ENCODE measurements around the gene AMN1.
A peak's percentile ranks its signal among the peaks of the same experiment; 100 is the strongest.
"Not testable (repeated sequence)": the region's sequence is repeated elsewhere in the genome, so short reads cannot be mapped to it uniquely, and the experiment has no call there.

The AMN1 gene

GRCh38 chr12:31724557-31724956 is 4.3 kb downstream of the AMN1 start:
- no peak for FAIRE-seq
- TF ChIP-seq POLR2A (IDR thresholded peaks at IDR 0.05; ENCODE audit: low read depth, low read length): no peak
- DNase-seq (ENCODE audit: insufficient read length, low spot score): no peak

- no peak for DNase-seq (ENCODE audit: insufficient read length, low spot score)
- no peak for TF ChIP-seq POLR2A (IDR thresholded peaks at IDR 0.05; ENCODE audit: low read depth, low read length)
- no peak for FAIRE-seq
Measured at GRCh38 chr12:31722580-31722979, 6.2 kb downstream of the AMN1 start.

GRCh38 chr12:31718542-31719198 is 10.2 kb downstream of the AMN1 start:
- not testable (repeated sequence) for FAIRE-seq; DNase-seq (ENCODE audit: insufficient read length, low spot score)

GRCh38 chr12:31716998-31717397 is 11.8 kb downstream of the AMN1 start:
- not testable (repeated sequence) for DNase-seq (ENCODE audit: insufficient read length, low spot score); FAIRE-seq

- FAIRE-seq (no peak), DNase-seq (ENCODE audit: insufficient read length, low spot score) (no peak)
- TF ChIP-seq POLR2A (IDR thresholded peaks at IDR 0.05; ENCODE audit: low read depth, low read length): no peak
Measured at GRCh38 chr12:31715283-31715825, 13.5 kb downstream of the AMN1 start.

- DNase-seq (ENCODE audit: insufficient read length, low spot score) (no peak), FAIRE-seq (no peak)
- TF ChIP-seq POLR2A (IDR thresholded peaks at IDR 0.05; ENCODE audit: low read depth, low read length): no peak
Measured at GRCh38 chr12:31714406-31715271, 14.2 kb downstream of the AMN1 start.

- TF ChIP-seq POLR2A (IDR thresholded peaks at IDR 0.05; ENCODE audit: low read depth, low read length): no peak
- FAIRE-seq (no peak), DNase-seq (ENCODE audit: insufficient read length, low spot score) (no peak)
Measured at GRCh38 chr12:31712877-31713276, 15.9 kb downstream of the AMN1 start.

- FAIRE-seq (no peak), DNase-seq (ENCODE audit: insufficient read length, low spot score) (no peak)
- no peak for TF ChIP-seq POLR2A (IDR thresholded peaks at IDR 0.05; ENCODE audit: low read depth, low read length)
Measured at GRCh38 chr12:31710021-31710818, 18.6 kb downstream of the AMN1 start.

- DNase-seq (ENCODE audit: insufficient read length, low spot score); FAIRE-seq: not testable (repeated sequence)
Measured at GRCh38 chr12:31708118-31708517, 20.7 kb downstream of the AMN1 start.

GRCh38 chr12:31705621-31706020 is 23.2 kb downstream of the AMN1 start:
- DNase-seq (ENCODE audit: insufficient read length, low spot score) (no peak), FAIRE-seq (no peak)
- TF ChIP-seq POLR2A (IDR thresholded peaks at IDR 0.05; ENCODE audit: low read depth, low read length): no peak

- DNase-seq (ENCODE audit: insufficient read length, low spot score) (peak; percentile 14), FAIRE-seq (peak; percentile 61)
- no peak for TF ChIP-seq POLR2A (IDR thresholded peaks at IDR 0.05; ENCODE audit: low read depth, low read length)
Measured at GRCh38 chr12:31702047-31702446, 26.8 kb downstream of the AMN1 start.

GRCh38 chr12:31689921-31690320 is 38.9 kb downstream of the AMN1 start:
- not testable (repeated sequence) for DNase-seq (ENCODE audit: insufficient read length, low spot score); FAIRE-seq

- FAIRE-seq: no peak
- no peak for TF ChIP-seq POLR2A (IDR thresholded peaks at IDR 0.05; ENCODE audit: low read depth, low read length)
- no peak for DNase-seq (ENCODE audit: insufficient read length, low spot score)
Measured at GRCh38 chr12:31687101-31687527, 41.7 kb downstream of the AMN1 start.

- FAIRE-seq (no peak), DNase-seq (ENCODE audit: insufficient read length, low spot score) (no peak)
- TF ChIP-seq POLR2A (IDR thresholded peaks at IDR 0.05; ENCODE audit: low read depth, low read length): no peak
Measured at GRCh38 chr12:31685801-31686200, 43.0 kb downstream of the AMN1 start.
